HG03060 (cell line): ENCODE measurements around the gene DHRS13.
"Not testable (repeated sequence)": the region's sequence is repeated elsewhere in the genome, so short reads cannot be mapped to it uniquely, and the experiment has no call there.

Experiments
- ATAC-seq: cut with Tn5 transposase; IDR thresholded peaks from one replicate; pipeline ENCODE4 v1.9.1; 2021; ENCODE audit warnings: low read depth, moderate number of reproducible peaks; ENCODE audit not compliant: unreplicated experiment

DHRS13 gene

GRCh38 chr17:28864991-28865849 is 37.7 kb downstream of the DHRS13 start:
- ATAC-seq = no peak

GRCh38 chr17:28863953-28864352 is 38.9 kb downstream of the DHRS13 start:
- ATAC-seq = no peak

- no peak for ATAC-seq
These were observed 40.3 kb downstream of the DHRS13 start for GRCh38 chr17:28862561-28862960.

GRCh38 chr17:28861393-28862203 is 41.3 kb downstream of the DHRS13 start:
- no peak for ATAC-seq

GRCh38 chr17:28860363-28860808 is 42.5 kb downstream of the DHRS13 start:
- ATAC-seq = no peak

- no peak for ATAC-seq
These were observed 44.0 kb downstream of the DHRS13 start for GRCh38 chr17:28858801-28859355.

- ATAC-seq = no peak
These were observed 44.7 kb downstream of the DHRS13 start for GRCh38 chr17:28857905-28858800.

GRCh38 chr17:28856028-28856574 is 46.8 kb downstream of the DHRS13 start:
- no peak for ATAC-seq

GRCh38 chr17:28855336-28855679 is 47.6 kb downstream of the DHRS13 start:
- ATAC-seq = no peak

GRCh38 chr17:28854457-28855335 is 48.2 kb downstream of the DHRS13 start, which contains the start of gene ERAL1:
Gene ERAL1, plus strand, starts transcription at chr17:28855016. Its CDS starts 19 bp downstream, at chr17:28855035.
- peak; percentile 57 for ATAC-seq

GRCh38 chr17:28853295-28853694 is 49.6 kb downstream of the DHRS13 start:
- no peak for ATAC-seq

GRCh38 chr17:28849281-28849680 is 53.6 kb downstream of the DHRS13 start:
- no peak for ATAC-seq

GRCh38 chr17:28848667-28849066 is 54.2 kb downstream of the DHRS13 start:
- ATAC-seq = not testable (repeated sequence)
